Epidermal melanocyte (primary cell): Measurements from ENCODE around the gene PCIF1.
"Not testable (repeated sequence)": the region's sequence is repeated elsewhere in the genome, so short reads cannot be mapped to it uniquely, and the experiment has no call there.

Source experiments
- DNase-seq: peaks from one replicate; pipeline ENCODE4 v3.0.0; 2011; ENCODE audit warnings: low spot score; ENCODE audit not compliant: insufficient read length

PCIF1 gene

GRCh38 chr20:45921337-45922189 is 12.9 kb upstream of the PCIF1 start:
- DNase-seq, result no peak

- DNase-seq, result peak; percentile 36
Observed at GRCh38 chr20:45924391-45925261, 9.9 kb upstream of the PCIF1 start.

GRCh38 chr20:45925821-45926506 is 8.5 kb upstream of the PCIF1 start:
- no peak for DNase-seq

- DNase-seq, result no peak
Observed at GRCh38 chr20:45926731-45927070, 7.8 kb upstream of the PCIF1 start.

GRCh38 chr20:45927071-45927878 is 7.2 kb upstream of the PCIF1 start:
- no peak for DNase-seq

- not testable (repeated sequence) for DNase-seq
Observed at GRCh38 chr20:45931680-45932079, 2.8 kb upstream of the PCIF1 start.

- peak; percentile 69 for DNase-seq
Observed at GRCh38 chr20:45933266-45934045, 1.0 kb upstream of the PCIF1 start.

DNA sequence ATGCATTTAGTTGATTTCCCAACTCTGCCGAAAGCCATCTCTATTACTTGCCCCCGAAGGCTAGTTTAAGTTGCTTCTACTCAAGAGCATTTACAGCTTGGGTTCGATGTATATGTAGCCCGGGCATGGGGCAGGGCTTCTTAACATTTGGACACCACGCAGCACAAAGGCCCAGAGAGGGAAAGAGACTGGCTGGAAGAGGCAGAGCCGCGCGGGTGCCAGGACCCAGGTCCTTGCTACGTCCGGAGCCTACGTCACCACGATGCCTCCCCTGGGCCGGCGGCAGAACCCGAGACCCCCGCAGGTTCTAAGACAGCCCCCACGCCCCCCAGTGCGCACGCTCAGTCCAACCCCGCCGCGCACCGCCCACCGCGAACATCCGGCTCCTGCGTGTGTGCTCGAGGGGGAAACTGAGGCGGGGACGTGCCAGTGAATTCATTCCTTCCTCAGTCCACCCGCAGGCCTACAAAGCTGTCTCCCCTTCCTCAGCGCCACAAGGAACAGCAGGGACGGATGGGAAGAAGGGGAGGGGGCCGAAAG is 367 bp upstream of the PCIF1 start:
- DNase-seq, result no peak

DNA sequence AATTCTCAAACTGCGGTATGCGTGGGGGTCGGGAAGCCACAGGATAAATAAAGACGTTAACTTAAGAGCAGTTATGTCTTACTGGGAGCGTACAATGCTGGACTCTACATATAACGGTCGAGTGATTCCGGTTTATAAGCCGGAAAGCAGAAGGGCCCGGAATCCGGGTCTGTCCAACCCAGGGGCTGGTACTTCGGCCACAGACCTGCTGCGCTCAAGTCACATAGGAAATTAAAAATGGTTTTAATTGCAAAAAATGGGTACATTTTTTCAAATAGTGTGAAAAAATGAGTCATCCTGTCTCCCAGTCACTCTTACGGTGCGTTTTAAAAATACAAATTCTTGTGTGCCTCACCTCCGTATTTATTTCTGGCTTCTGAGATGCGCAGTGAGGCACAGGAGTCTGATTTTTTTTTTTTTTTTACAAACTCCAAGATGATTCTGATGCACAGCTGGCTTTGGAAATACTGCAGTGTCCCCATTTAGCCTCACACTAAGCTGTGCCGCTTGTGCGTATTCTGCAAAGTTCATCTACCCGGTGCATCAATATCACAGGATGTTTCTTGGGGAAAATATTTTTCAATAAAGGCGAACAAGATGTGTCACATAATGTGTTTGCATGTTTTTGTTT is 1.0 kb downstream of the PCIF1 start:
- DNase-seq, result no peak

- no peak for DNase-seq
Observed at GRCh38 chr20:45937765-45938164, 3.3 kb downstream of the PCIF1 start.

DNA sequence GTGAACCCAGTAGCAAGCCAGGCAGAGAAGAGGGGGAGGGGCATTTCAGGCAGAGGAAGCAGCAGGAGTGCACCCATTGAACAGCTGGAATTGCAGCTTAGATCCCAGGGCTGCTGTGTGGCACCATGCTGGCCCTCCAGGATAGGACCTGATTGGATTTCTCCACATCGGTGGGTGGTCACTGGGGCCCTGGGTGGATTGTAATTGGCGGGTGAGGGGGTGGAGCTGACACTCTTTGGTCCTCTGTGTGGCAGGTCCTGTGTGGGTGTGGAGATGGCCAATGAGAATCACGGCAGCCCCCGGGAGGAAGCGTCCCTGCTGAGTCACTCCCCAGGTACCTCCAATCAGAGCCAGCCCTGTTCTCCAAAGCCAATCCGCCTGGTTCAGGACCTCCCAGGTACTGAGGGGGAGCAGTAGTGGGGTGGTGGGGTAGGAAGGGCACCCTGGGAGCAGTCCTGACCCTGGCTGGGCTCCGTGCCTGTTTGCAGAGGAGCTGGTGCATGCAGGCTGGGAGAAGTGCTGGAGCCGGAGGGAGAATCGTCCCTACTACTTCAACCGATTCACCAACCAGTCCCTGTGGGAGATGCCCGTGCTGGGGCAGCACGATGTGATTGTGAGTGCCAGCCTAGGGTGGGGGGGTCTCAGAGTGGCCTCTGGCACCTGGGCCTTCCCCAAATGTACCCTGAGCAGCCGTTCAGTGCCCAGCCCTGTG is 4.4 kb downstream of the PCIF1 start:
- no peak for DNase-seq

DNA sequence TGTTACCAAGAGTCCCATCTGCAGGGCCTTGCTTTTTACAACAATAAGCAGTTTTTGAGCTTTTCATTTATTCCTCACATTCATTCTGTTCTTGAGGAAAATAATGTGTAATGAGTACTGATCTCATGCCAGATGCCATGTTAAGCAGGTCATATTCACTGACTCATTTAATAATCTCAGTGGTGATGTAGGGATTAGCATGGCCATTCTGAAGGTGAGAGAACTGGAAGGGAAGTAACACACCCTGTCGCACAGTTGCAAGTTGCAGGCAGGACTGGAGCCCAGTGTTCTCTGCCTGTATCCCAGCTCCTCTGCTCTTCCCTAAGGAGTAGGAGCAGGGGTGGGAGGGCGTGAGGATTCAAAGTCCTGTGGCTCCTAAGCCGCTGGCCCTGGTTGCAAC is 5.6 kb downstream of the PCIF1 start:
- no peak for DNase-seq

DNA sequence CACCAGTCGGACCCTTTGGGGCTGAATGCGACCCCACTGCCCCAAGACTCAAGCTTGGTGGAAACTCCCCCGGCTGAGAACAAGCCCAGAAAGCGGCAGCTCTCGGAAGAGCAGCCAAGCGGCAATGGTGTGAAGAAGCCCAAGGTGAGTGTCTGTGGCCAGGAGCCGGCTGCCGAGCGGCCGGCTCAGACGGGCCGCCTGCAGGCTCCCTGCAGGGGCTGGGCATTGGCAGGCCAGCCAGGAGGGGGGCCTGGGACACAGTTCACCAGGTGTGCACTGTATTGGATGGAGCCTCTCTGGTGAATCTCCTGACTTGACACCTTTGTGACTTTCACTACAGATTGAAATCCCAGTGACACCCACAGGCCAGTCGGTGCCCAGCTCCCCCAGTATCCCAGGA is 6.0 kb downstream of the PCIF1 start:
- no peak for DNase-seq

DNA sequence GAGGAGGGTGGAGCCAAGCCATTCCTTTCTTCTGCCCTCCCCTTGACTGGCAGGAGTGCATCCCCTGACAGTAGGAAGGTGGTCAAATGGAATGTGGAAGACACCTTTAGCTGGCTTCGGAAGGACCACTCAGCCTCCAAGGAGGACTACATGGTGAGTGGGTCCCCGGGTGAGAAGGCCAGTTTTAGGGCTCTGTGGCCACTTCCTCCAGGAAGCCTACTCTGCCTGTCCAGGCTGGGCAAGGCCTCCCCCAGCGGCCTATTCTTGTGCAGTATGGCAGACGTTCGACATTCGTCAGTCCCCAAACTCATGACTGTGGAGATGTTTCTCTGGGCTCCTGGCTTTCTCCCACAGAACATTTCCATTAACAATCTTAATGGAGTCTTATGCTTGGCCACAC is 9.1 kb downstream of the PCIF1 start:
- DNase-seq, result no peak

DNA sequence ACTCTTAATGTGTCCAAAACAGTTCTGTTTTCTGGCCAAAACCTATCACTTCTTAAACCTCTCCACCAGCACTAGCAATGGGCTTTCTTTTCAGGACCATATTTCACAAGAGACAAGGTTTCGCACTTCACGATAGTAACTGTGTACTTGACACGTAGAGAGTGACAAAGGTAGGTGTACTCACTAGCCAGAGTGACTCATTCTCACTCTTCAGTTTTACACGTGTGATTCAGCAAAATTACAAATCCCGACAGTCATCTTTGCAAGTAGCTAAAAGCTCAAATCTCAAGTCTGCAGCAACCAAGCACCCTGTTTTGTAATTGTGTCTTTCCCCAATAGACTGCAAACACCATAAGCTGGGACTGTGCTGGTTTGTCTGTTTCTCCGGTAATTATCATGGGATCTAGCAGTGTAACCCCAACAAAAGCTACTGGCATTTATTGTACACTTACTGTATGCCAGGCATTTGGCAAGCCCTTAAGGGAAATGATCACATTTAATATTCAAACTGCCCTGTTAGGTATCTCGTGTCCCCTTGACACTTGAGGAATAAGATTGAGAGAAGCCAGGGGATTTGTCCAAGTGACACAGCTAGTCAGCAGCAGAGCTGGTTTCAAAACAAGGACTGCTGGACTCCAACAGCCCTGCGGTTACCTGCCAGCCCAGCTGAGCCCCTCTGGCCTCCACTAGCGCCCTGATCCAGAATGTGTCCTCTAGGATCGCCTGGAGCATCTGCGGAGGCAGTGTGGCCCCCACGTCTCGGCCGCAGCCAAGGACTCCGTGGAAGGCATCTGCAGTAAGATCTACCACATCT is 9.9 kb downstream of the PCIF1 start:
- no peak for DNase-seq

GRCh38 chr20:45944965-45945677 is 10.6 kb downstream of the PCIF1 start:
- no peak for DNase-seq

DNA sequence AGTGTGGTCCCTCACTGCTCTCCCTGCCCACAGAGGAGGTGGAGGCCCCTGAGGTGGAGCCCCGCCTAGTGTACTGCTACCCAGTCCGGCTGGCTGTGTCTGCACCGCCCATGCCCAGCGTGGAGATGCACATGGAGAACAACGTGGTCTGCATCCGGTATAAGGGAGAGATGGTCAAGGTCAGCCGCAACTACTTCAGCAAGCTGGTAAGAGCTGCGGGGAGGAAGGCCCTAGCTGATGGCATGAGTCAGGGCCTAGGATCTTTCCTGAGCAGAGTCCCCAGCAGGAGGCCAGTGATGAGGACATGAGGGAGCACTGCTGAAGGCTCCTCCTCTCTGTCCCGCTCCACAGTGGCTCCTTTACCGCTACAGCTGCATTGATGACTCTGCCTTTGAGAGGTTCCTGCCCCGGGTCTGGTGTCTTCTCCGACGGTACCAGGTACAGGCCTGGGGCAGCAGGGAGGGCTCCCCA is 11.2 kb downstream of the PCIF1 start:
- DNase-seq, result no peak
